Measurements from ENCODE around the gene MAPKAPK5. TPM values are rescaled to one million over a fixed set of nuclear protein-coding genes. Genes with fewer than 3 reads are reported as not detected.

The MAPKAPK5 gene
- total and polyA plus RNA-seq, 2 of the 13 experiments (the other 11 are each of a cell fraction or from before 2014, with no cell fraction given): 43.2 to 58.2 TPM

DNA sequence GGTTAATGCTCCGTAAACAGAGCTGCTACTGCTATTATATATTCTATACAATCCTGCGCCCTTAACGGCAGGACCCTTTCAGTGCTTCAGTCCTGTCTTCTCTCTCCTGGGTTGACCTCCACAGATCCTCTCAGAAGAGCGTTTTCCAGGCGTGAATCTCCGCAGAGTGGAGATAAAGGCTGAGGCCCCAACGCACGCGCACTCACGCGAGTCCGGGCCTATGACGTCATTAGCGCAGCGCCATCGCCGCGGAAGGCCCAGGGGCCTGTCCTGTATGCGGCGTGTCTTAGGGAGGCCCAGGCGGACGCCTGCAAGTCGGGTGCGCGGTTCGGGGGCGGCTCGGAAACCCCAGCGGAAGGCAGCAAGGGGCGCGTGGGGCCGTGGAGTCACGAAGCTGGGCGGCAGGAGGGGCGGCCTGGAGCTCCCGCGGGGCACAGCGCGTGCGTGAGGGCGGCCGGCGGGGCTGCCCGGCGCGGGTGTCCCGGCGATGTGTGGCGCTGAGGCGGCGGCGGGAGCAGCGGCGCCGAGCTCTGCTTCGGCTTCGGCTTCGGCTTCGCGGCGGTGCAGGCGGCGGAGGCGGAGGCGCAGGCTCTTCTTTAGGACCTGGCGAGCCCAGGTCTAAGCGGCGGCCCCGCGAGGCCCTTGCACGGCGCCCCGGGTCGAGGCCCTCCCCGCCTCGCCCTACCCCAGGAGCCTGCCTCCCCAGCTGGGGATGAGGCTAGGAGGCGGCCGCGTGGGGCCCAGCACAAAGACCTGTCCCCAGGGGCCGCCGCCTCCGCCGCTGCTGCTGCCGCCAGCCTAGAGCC is at the start of gene MAPKAPK5 (continued):
- no peak for TF ChIP-seq TCF12 (IDR thresholded peaks at IDR 0.05)
- TF ChIP-seq TCF12 (CRISPR knock-in tag; IDR thresholded peaks at IDR 0.05): peak; percentile 80; the same call in 1 of the 2 replicates
- TF ChIP-seq SOX5 (CRISPR knock-in tag; IDR thresholded peaks at IDR 0.05; ENCODE audit: borderline replicate concordance): peak; percentile 62; the same call in 1 of the 2 replicates
- no peak for TF ChIP-seq ZNF326 (CRISPR knock-in tag; IDR thresholded peaks at IDR 0.05; ENCODE audit: borderline replicate concordance)
- no peak for TF ChIP-seq PAF1 (CRISPR knock-in tag; IDR thresholded peaks at IDR 0.05)
- 0 out of 2 replicates have a peak, but pooled peaks have one; percentile 8 for TF ChIP-seq ZNF773 (CRISPR knock-in tag; IDR thresholded peaks at IDR 0.05; ENCODE audit: borderline replicate concordance)
- peak; percentile 99 for TF ChIP-seq HDAC6 (IDR thresholded peaks at IDR 0.05; ENCODE audit: low read depth, low read length)
- TF ChIP-seq, protein P1, sequence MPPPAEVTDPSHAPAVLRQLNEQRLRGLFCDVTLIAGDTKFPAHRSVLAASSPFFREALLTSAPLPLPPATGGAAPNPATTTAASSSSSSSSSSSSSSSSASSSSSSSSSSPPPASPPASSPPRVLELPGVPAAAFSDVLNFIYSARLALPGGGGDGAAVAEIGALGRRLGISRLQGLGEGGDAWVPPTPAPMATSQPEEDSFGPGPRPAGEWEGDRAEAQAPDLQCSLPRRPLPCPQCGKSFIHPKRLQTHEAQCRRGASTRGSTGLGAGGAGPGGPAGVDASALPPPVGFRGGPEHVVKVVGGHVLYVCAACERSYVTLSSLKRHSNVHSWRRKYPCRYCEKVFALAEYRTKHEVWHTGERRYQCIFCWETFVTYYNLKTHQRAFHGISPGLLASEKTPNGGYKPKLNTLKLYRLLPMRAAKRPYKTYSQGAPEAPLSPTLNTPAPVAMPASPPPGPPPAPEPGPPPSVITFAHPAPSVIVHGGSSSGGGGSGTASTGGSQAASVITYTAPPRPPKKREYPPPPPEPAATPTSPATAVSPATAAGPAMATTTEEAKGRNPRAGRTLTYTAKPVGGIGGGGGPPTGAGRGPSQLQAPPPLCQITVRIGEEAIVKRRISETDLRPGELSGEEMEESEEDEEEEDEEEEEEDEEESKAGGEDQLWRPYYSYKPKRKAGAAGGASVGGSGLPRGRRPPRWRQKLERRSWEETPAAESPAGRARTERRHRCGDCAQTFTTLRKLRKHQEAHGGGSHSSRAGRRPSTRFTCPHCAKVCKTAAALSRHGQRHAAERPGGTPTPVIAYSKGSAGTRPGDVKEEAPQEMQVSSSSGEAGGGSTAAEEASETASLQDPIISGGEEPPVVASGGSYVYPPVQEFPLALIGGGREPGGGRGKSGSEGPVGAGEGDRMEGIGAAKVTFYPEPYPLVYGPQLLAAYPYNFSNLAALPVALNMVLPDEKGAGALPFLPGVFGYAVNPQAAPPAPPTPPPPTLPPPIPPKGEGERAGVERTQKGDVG (CRISPR knock-in tag; IDR thresholded peaks at IDR 0.05; ENCODE audit: borderline replicate concordance): 0 out of 2 replicates have a peak, but pooled peaks have one; percentile 40
- TF ChIP-seq DMAP1 (CRISPR knock-in tag; IDR thresholded peaks at IDR 0.05): peak; percentile 94
- TF ChIP-seq, protein P2, sequence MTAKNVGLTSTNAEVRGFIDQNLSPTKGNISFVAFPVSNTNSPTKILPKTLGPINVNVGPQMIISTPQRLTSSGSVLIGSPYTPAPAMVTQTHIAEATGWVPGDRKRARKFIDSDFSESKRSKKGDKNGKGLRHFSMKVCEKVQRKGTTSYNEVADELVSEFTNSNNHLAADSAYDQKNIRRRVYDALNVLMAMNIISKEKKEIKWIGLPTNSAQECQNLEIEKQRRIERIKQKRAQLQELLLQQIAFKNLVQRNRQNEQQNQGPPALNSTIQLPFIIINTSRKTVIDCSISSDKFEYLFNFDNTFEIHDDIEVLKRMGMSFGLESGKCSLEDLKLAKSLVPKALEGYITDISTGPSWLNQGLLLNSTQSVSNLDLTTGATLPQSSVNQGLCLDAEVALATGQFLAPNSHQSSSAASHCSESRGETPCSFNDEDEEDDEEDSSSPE (CRISPR knock-in tag; IDR thresholded peaks at IDR 0.05): peak; percentile 70
- TF ChIP-seq ZNF354B (CRISPR knock-in tag; IDR thresholded peaks at IDR 0.05): no peak; the same call in 1 of the 2 replicates
- 0 out of 2 replicates have a peak, but pooled peaks have one; percentile 56 for TF ChIP-seq LRRFIP1 (CRISPR knock-in tag; conservative IDR thresholded peaks at IDR 0.05)
- peak; percentile 88 for TF ChIP-seq TAF1 (CRISPR knock-in tag; IDR thresholded peaks at IDR 0.05)
- TF ChIP-seq MEIS2 (CRISPR knock-in tag; IDR thresholded peaks at IDR 0.05): peak; percentile 86; the same call in 1 of the 2 replicates
- TF ChIP-seq NR2C2 (CRISPR knock-in tag; IDR thresholded peaks at IDR 0.05; ENCODE audit: borderline replicate concordance): peak; percentile 86
- no peak for TF ChIP-seq CHD4 (IDR thresholded peaks at IDR 0.05; ENCODE audit: borderline replicate concordance, low read length)
- no peak for TF ChIP-seq MYNN (CRISPR knock-in tag; IDR thresholded peaks at IDR 0.05; ENCODE audit: low read depth)
- TF ChIP-seq, protein P3, sequence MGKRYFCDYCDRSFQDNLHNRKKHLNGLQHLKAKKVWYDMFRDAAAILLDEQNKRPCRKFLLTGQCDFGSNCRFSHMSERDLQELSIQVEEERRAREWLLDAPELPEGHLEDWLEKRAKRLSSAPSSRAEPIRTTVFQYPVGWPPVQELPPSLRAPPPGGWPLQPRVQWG (CRISPR knock-in tag; IDR thresholded peaks at IDR 0.05; ENCODE audit: borderline replicate concordance, low read depth): no peak
- no peak for TF ChIP-seq BCL3 (CRISPR knock-in tag; IDR thresholded peaks at IDR 0.05)
- no peak for TF ChIP-seq ZNF749 (CRISPR knock-in tag; IDR thresholded peaks at IDR 0.05; ENCODE audit: borderline replicate concordance)
- no peak for TF ChIP-seq JARID2 (CRISPR knock-in tag; IDR thresholded peaks at IDR 0.05; ENCODE audit: insufficient replicate concordance)

All from HepG2 (cell line).